ENCODE measurements around the gene OLFM2. TPM values are rescaled to one million over a fixed set of nuclear protein-coding genes. Genes with fewer than 3 reads are reported as not detected.
"Not testable (repeated sequence)": the region's sequence is repeated elsewhere in the genome, so short reads cannot be mapped to it uniquely, and the experiment has no call there.

Gene OLFM2
- total RNA-seq, 3 donors from 2014 or later = 7.2 to 42.6 (median 8.8) TPM

GRCh38 chr19:9850235-9850959, 85.9 kb downstream of the OLFM2 start:
- intact Hi-C loops (cut with DNase I; ENCODE audit: low total_unique reads) = no loop called here
- no peak overlapping the region for H3K4me3 ChIP-seq
- H3K27ac ChIP-seq = no peak overlapping the region
- no peaks in the 10 kb centered on the region for H3K36me3 ChIP-seq
- DNase-seq (ENCODE audit: low spot score in 2 of 2) = no peak
- no peak for TF ChIP-seq POLR2AphosphoS5 (IDR thresholded peaks at IDR 0.05)
- no peak for TF ChIP-seq CTCF (IDR thresholded peaks at IDR 0.05)
- no peak for TF ChIP-seq POLR2A (IDR thresholded peaks at IDR 0.05)
- H3K27me3 ChIP-seq = no peaks in the 10 kb centered on the region
- no peaks in the 10 kb centered on the region for H3K9me3 ChIP-seq
- no peaks in the 10 kb centered on the region for H3K4me1 ChIP-seq

GRCh38 chr19:9849791-9850190, 86.5 kb downstream of the OLFM2 start:
- DNase-seq (ENCODE audit: low spot score in 2 of 2) = no peak
- H3K9me3 ChIP-seq = no peaks in the 10 kb centered on the region
- H3K4me3 ChIP-seq = no peak overlapping the region
- no peaks in the 10 kb centered on the region for H3K36me3 ChIP-seq
- no peak overlapping the region for H3K27ac ChIP-seq
- no peaks in the 10 kb centered on the region for H3K27me3 ChIP-seq
- TF ChIP-seq POLR2AphosphoS5 (IDR thresholded peaks at IDR 0.05) (no peak), POLR2A (IDR thresholded peaks at IDR 0.05) (no peak), CTCF (IDR thresholded peaks at IDR 0.05) (no peak)
- intact Hi-C loops (cut with DNase I; ENCODE audit: low total_unique reads) = no loop called here
- H3K4me1 ChIP-seq = no peaks in the 10 kb centered on the region

GRCh38 chr19:9848762-9849161, 87.6 kb downstream of the OLFM2 start:
- no peak for DNase-seq (ENCODE audit: low spot score in 2 of 2)
- H3K4me1 ChIP-seq = no peaks in the 10 kb centered on the region
- TF ChIP-seq POLR2AphosphoS5 (IDR thresholded peaks at IDR 0.05) (no peak), POLR2A (IDR thresholded peaks at IDR 0.05) (no peak), CTCF (IDR thresholded peaks at IDR 0.05) (no peak)
- H3K36me3 ChIP-seq = no peaks in the 10 kb centered on the region
- no peak overlapping the region for H3K27ac ChIP-seq
- H3K4me3 ChIP-seq = no peak overlapping the region
- H3K27me3 ChIP-seq = no peaks in the 10 kb centered on the region
- intact Hi-C loops (cut with DNase I; ENCODE audit: low total_unique reads) = no loop called here
- peaks cover 0 to under 1% of the 10 kb centered on the region in 2 donors for H3K9me3 ChIP-seq

GRCh38 chr19:9848060-9848459, 88.3 kb downstream of the OLFM2 start:
- TF ChIP-seq POLR2AphosphoS5 (IDR thresholded peaks at IDR 0.05) (no peak), POLR2A (IDR thresholded peaks at IDR 0.05) (no peak), CTCF (IDR thresholded peaks at IDR 0.05) (no peak)
- Histone ChIP-seq H3K27ac (no peak overlapping the region), H3K36me3 (no peaks in the 10 kb centered on the region), H3K4me3 (no peak overlapping the region), H3K9me3 (peaks cover 0 to 4% of the 10 kb centered on the region in 2 donors), H3K27me3 (no peaks in the 10 kb centered on the region), H3K4me1 (no peaks in the 10 kb centered on the region)
- intact Hi-C loops (cut with DNase I; ENCODE audit: low total_unique reads) = no loop called here
- no peak for DNase-seq (ENCODE audit: low spot score in 2 of 2)

- no peaks in the 10 kb centered on the region for H3K27me3 ChIP-seq
- intact Hi-C loops (cut with DNase I; ENCODE audit: low total_unique reads) = no loop called here
- H3K9me3 ChIP-seq = peaks cover 0 to 4% of the 10 kb centered on the region in 2 donors
- DNase-seq (ENCODE audit: low spot score in 2 of 2) = no peak
- H3K36me3 ChIP-seq = no peaks in the 10 kb centered on the region
- H3K4me1 ChIP-seq = no peaks in the 10 kb centered on the region
- no peak overlapping the region for H3K4me3 ChIP-seq
- TF ChIP-seq POLR2AphosphoS5 (IDR thresholded peaks at IDR 0.05) (no peak), POLR2A (IDR thresholded peaks at IDR 0.05) (no peak), CTCF (IDR thresholded peaks at IDR 0.05) (peak in 1 of 3 donors; percentile 11)
- peak overlapping the region in 1 of 2 donors; percentile 48 for H3K27ac ChIP-seq
These were observed 89.1 kb downstream of the OLFM2 start for GRCh38 chr19:9847087-9847671.

GRCh38 chr19:9843626-9844273, 92.6 kb downstream of the OLFM2 start:
- H3K4me1 ChIP-seq; H3K36me3 ChIP-seq; H3K9me3 ChIP-seq; H3K27me3 ChIP-seq; H3K27ac ChIP-seq; DNase-seq (ENCODE audit: low spot score in 2 of 2); H3K4me3 ChIP-seq; intact Hi-C loops (cut with DNase I; ENCODE audit: low total_unique reads): not testable (repeated sequence)

Data from breast epithelium (tissue), 4 donors.